Ishikawa (cell line): ENCODE measurements around the gene RFX2.

Source experiments
- TAF1 ChIP-seq: IDR thresholded peaks from 2 replicates; pipeline ENCODE4 v1.6.1; 2012; ENCODE audit warnings: low read depth, mild to moderate bottlenecking
- TF ChIP-seq, protein P1 (sequence below): IDR thresholded peaks from 2 replicates; pipeline ENCODE4 v1.6.1; 2012

DNA sequence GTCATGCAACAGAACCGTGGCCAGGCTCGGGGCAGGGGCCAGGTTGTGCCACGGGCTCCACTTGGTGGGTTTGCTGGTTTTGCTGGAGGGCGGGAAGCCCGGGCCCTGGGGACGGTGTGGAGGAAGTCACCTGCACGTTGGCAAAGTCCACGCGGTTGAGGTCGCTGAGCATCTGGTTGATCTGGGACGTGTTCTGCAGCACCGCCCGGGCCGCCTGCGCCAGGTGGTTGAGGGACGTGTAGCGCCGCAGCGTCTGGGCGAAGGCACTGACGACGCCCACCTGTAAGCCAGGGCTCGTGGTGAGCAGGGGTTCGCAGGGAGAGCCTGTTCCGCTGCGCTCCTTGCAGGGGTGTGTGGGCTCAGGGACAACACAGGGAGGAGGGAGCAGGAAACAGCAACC is 107.7 kb downstream of the RFX2 start:
- no peak for TF ChIP-seq TAF1
- TF ChIP-seq, protein P1, sequence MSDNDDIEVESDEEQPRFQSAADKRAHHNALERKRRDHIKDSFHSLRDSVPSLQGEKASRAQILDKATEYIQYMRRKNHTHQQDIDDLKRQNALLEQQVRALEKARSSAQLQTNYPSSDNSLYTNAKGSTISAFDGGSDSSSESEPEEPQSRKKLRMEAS = no peak
